Measurements from ENCODE around the gene GJC1.

- TF ChIP-seq CTCF (IDR thresholded peaks at IDR 0.05; ENCODE audit: poor library complexity, severe bottlenecking): no peak
- no peak for TF ChIP-seq TAF1 (IDR thresholded peaks at IDR 0.05; ENCODE audit: low read depth)
- TF ChIP-seq EZH2 (IDR thresholded peaks at IDR 0.05; ENCODE audit: borderline replicate concordance, insufficient read depth, low read length, poor library complexity, severe bottlenecking): no peak
Measured at GRCh38 chr17:44829523-44830358, at the start of gene GJC1.
